SK-N-MC (cell line): ENCODE data around the gene COL16A1.

Experiments used
- EZH2 ChIP-seq: fragments of 200-600 bp; sonication (generic); IDR thresholded peaks from one replicate; pipeline ENCODE4 v1.6.1; 2017; ENCODE audit warnings: antibody characterized with exemption
- POLR2AphosphoS5 ChIP-seq: IDR thresholded peaks from 2 replicates; pipeline ENCODE4 v1.6.1; 2012; ENCODE audit warnings: mild to moderate bottlenecking, low read depth, low read length, borderline replicate concordance

DNA sequence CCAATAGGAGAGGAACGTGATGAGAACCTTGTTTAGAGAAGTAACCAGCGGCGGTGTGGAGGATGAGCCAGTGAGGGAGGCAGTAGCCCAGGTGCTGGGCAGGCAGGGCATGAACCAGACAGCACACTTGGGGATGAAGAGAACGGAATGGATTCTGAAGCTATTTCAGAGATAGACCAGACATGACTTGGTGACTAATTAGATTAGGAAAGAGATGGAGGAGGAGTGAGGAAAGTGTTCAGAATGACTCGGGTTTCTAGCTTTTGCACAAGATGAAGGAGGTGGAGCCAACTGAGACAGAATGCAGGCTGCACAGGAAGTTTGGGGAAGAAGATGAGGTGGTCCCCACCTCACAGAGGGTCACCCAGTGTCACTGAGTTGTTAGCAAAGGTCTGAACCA, 64.3 kb downstream of the COL16A1 start:
- no peak for TF ChIP-seq POLR2AphosphoS5
- no peak for TF ChIP-seq EZH2
